Measurements from ENCODE around the gene NKAP. TPM values are rescaled to one million over a fixed set of nuclear protein-coding genes. Genes with fewer than 3 reads are reported as not detected.
"Not testable (repeated sequence)": the region's sequence is repeated elsewhere in the genome, so short reads cannot be mapped to it uniquely, and the experiment has no call there.

NKAP gene
- total RNA-seq, 1 donor: 4.3 TPM

- TF ChIP-seq CTCF (IDR thresholded peaks at IDR 0.05; ENCODE audit: extremely low read depth, low read depth, low read length): no peak
- no peaks in the 10 kb centered on the region for H3K27me3 ChIP-seq (ENCODE audit: insufficient read depth, low read length)
- H3K4me3 ChIP-seq (ENCODE audit: insufficient read depth, low read length): no peak within 1 kb of the TSS
- H2AFZ ChIP-seq (ENCODE audit: low read length): no peak within 1 kb of the TSS
- H3K27ac ChIP-seq (ENCODE audit: low read depth, low read length): no peak within 1 kb of the TSS
- no peaks in the 10 kb centered on the region for H3K4me1 ChIP-seq (ENCODE audit: insufficient read depth, low read length)
- H4K20me1 ChIP-seq (ENCODE audit: insufficient read depth, low read length): no peaks in the 10 kb centered on the region
- H3K79me2 ChIP-seq (ENCODE audit: insufficient read depth, low read length): no peaks in the 10 kb centered on the region
- H3K9me3 ChIP-seq (ENCODE audit: low read depth, low read length): no peaks in the 10 kb centered on the region
- H3K4me2 ChIP-seq (ENCODE audit: insufficient read depth, low read length): no peak within 1 kb of the TSS
- H3K36me3 ChIP-seq (ENCODE audit: insufficient read depth, low read length): no peaks in the 10 kb centered on the region
- no peak for DNase-seq (ENCODE audit: insufficient read length, low spot score, missing footprints)
These were observed 47.7 kb downstream of the NKAP start, which contains the start of gene AKAP14 for GRCh38 chrX:119895843-119896326. Gene AKAP14 (plus strand): TSS chrX:119895893. CDS start chrX:119903224, 7,331 bp downstream.

- H3K9me3 ChIP-seq (ENCODE audit: low read depth, low read length); H2AFZ ChIP-seq (ENCODE audit: low read length); H3K79me2 ChIP-seq (ENCODE audit: insufficient read depth, low read length); DNase-seq (ENCODE audit: insufficient read length, low spot score, missing footprints); H4K20me1 ChIP-seq (ENCODE audit: insufficient read depth, low read length); H3K27ac ChIP-seq (ENCODE audit: low read depth, low read length); H3K4me2 ChIP-seq (ENCODE audit: insufficient read depth, low read length); H3K27me3 ChIP-seq (ENCODE audit: insufficient read depth, low read length); H3K4me3 ChIP-seq (ENCODE audit: insufficient read depth, low read length); H3K4me1 ChIP-seq (ENCODE audit: insufficient read depth, low read length); H3K36me3 ChIP-seq (ENCODE audit: insufficient read depth, low read length): not testable (repeated sequence)
These were observed 51.4 kb downstream of the NKAP start for GRCh38 chrX:119891961-119892692.

GRCh38 chrX:119890626-119891025 lies 52.9 kb downstream of the NKAP start:
- H3K4me2 ChIP-seq (ENCODE audit: insufficient read depth, low read length); H3K27ac ChIP-seq (ENCODE audit: low read depth, low read length); H2AFZ ChIP-seq (ENCODE audit: low read length); H3K9me3 ChIP-seq (ENCODE audit: low read depth, low read length); H3K36me3 ChIP-seq (ENCODE audit: insufficient read depth, low read length); H4K20me1 ChIP-seq (ENCODE audit: insufficient read depth, low read length); H3K27me3 ChIP-seq (ENCODE audit: insufficient read depth, low read length); H3K4me1 ChIP-seq (ENCODE audit: insufficient read depth, low read length); DNase-seq (ENCODE audit: insufficient read length, low spot score, missing footprints); H3K4me3 ChIP-seq (ENCODE audit: insufficient read depth, low read length); H3K79me2 ChIP-seq (ENCODE audit: insufficient read depth, low read length): not testable (repeated sequence)

GRCh38 chrX:119887721-119888425 lies 55.7 kb downstream of the NKAP start:
- Histone ChIP-seq H3K36me3 (ENCODE audit: insufficient read depth, low read length) (no peaks in the 10 kb centered on the region), H3K27ac (ENCODE audit: low read depth, low read length) (no peak overlapping the region), H3K4me2 (ENCODE audit: insufficient read depth, low read length) (peak overlapping the region; percentile 66), H3K79me2 (ENCODE audit: insufficient read depth, low read length) (no peaks in the 10 kb centered on the region), H3K27me3 (ENCODE audit: insufficient read depth, low read length) (no peaks in the 10 kb centered on the region), H4K20me1 (ENCODE audit: insufficient read depth, low read length) (no peaks in the 10 kb centered on the region), H3K4me1 (ENCODE audit: insufficient read depth, low read length) (no peaks in the 10 kb centered on the region), H3K4me3 (ENCODE audit: insufficient read depth, low read length) (peak overlapping the region; percentile 46), H3K9me3 (ENCODE audit: low read depth, low read length) (no peaks in the 10 kb centered on the region), H2AFZ (ENCODE audit: low read length) (peak overlapping the region; percentile 62)
- TF ChIP-seq CTCF (IDR thresholded peaks at IDR 0.05; ENCODE audit: extremely low read depth, low read depth, low read length): peak; percentile 45
- DNase-seq (ENCODE audit: insufficient read length, low spot score, missing footprints): peak; percentile 84
